Measurements from ENCODE around the gene NAPG. TPM values are rescaled to one million over a fixed set of nuclear protein-coding genes. Genes with fewer than 3 reads are reported as not detected.

Gene NAPG
- total RNA-seq, 1 experiment from 2014 or later = 25.8 TPM

- Mint-ChIP-seq H3K36me3 (no peaks in the 10 kb centered on the region), H3K4me1 (peaks cover 26% of the 10 kb centered on the region), H3K4me3 (peak overlapping the region; percentile 95), H3K9me3 (no peaks in the 10 kb centered on the region), H3K27me3 (ENCODE audit: low read depth) (no peaks in the 10 kb centered on the region), H3K27ac (no peak overlapping the region)
- DNase-seq (ENCODE audit: low spot score) (no peak), ATAC-seq (no peak)
- POLR2A ChIA-PET = no interaction called here
- CTCF ChIA-PET = no interaction called here
- TF ChIP-seq E2F4 (CRISPR knock-in tag; IDR thresholded peaks at IDR 0.05; ENCODE audit: borderline replicate concordance, low read depth) (no peak), AFF4 (CRISPR knock-in tag; IDR thresholded peaks at IDR 0.05; ENCODE audit: borderline replicate concordance) (no peak), KAT7 (CRISPR knock-in tag; IDR thresholded peaks at IDR 0.05; ENCODE audit: borderline replicate concordance) (no peak)
Measured at GRCh38 chr18:10524507-10525370, 1.1 kb upstream of the NAPG start.

- ChIA-PET CTCF (interaction anchor here (0.9 to 1.3 kb wide), 3 partner anchors 19 to 493 kb away, joined by 4 to 5 read pairs (median 4); no protein-coding TSS in a partner anchor), POLR2A (no interaction called here)
- peak overlapping the region; percentile 95 for H3K4me3 Mint-ChIP-seq
- no peak overlapping the region for H3K27ac Mint-ChIP-seq
- no peak for DNase-seq (ENCODE audit: low spot score)
- ATAC-seq = no peak
- H3K36me3 Mint-ChIP-seq = no peaks in the 10 kb centered on the region
- H3K27me3 Mint-ChIP-seq (ENCODE audit: low read depth) = no peaks in the 10 kb centered on the region
- H3K4me1 Mint-ChIP-seq = peaks cover 26% of the 10 kb centered on the region
- H3K9me3 Mint-ChIP-seq = no peaks in the 10 kb centered on the region
- TF ChIP-seq ZBTB21 (CRISPR knock-in tag; IDR thresholded peaks at IDR 0.05; ENCODE audit: borderline replicate concordance) = no peak
- TF ChIP-seq NR2C2 (CRISPR knock-in tag; IDR thresholded peaks at IDR 0.05) = no peak
Measured at GRCh38 chr18:10525371-10525691, 496 bp upstream of the NAPG start.

- no peaks in the 10 kb centered on the region for H3K27me3 Mint-ChIP-seq (ENCODE audit: low read depth)
- CTCF ChIA-PET = interaction anchor here (1.3 kb wide), 1 partner anchor 34 kb away, joined by 4 read pairs; no protein-coding TSS in a partner anchor
- peak overlapping the region; percentile 68 for H3K27ac Mint-ChIP-seq
- no peak for TF ChIP-seq TCF7 (CRISPR knock-in tag; IDR thresholded peaks at IDR 0.05; ENCODE audit: low read depth)
- H3K4me1 Mint-ChIP-seq = peaks cover 26% of the 10 kb centered on the region
- POLR2A ChIA-PET = no interaction called here
- no peak; the same call in 1 of the 2 replicates for ATAC-seq
- H3K4me3 Mint-ChIP-seq = peak overlapping the region; percentile 90
- H3K9me3 Mint-ChIP-seq = no peaks in the 10 kb centered on the region
- H3K36me3 Mint-ChIP-seq = no peaks in the 10 kb centered on the region
- DNase-seq (ENCODE audit: low spot score) = no peak
Measured at GRCh38 chr18:10526561-10526949, 728 bp downstream of the NAPG start.

GRCh38 chr18:10528439-10528838, 2.6 kb downstream of the NAPG start:
- Mint-ChIP-seq H3K4me1 (peaks cover 22% of the 10 kb centered on the region), H3K27ac (no peak overlapping the region), H3K9me3 (no peaks in the 10 kb centered on the region), H3K36me3 (no peaks in the 10 kb centered on the region), H3K4me3 (0 out of 2 replicates have a peak overlapping the region, but pooled peaks have one; percentile 1), H3K27me3 (ENCODE audit: low read depth) (no peaks in the 10 kb centered on the region)
- POLR2A ChIA-PET = no interaction called here
- DNase-seq (ENCODE audit: low spot score) = no peak
- CTCF ChIA-PET = no interaction called here
- ATAC-seq = no peak
- TF ChIP-seq EMX1 (CRISPR knock-in tag; IDR thresholded peaks at IDR 0.05) (no peak), SMAD4 (CRISPR knock-in tag; IDR thresholded peaks at IDR 0.05) (no peak), ZNF281 (CRISPR knock-in tag; IDR thresholded peaks at IDR 0.05) (no peak), ZSCAN18 (CRISPR knock-in tag; IDR thresholded peaks at IDR 0.05) (no peak), ZNF263 (CRISPR knock-in tag; IDR thresholded peaks at IDR 0.05; ENCODE audit: low read depth) (no peak), TEAD1 (CRISPR knock-in tag; IDR thresholded peaks at IDR 0.05) (no peak), ESRRA (CRISPR knock-in tag; IDR thresholded peaks at IDR 0.05; ENCODE audit: borderline replicate concordance) (no peak), ETV6 (CRISPR knock-in tag; IDR thresholded peaks at IDR 0.05) (no peak), NR2C2 (CRISPR knock-in tag; IDR thresholded peaks at IDR 0.05) (no peak), SP1 (CRISPR knock-in tag; conservative IDR thresholded peaks at IDR 0.05) (no peak), AR (CRISPR knock-in tag; IDR thresholded peaks at IDR 0.05) (no peak)
